NCI-H2171 treated with DMSO at 0.1 percent for 48 hours (cell line): ENCODE results near the gene PCF11.
"Not testable (repeated sequence)": the region's sequence is repeated elsewhere in the genome, so short reads cannot be mapped to it uniquely, and the experiment has no call there.

Source experiments
- DNase-seq: peaks from one replicate; lab custom pipeline; 2025; lab: John Stamatoyannopoulos, UW

PCF11 gene

GRCh38 chr11:83156996-83157593 is at the start of gene PCF11:
TSS of gene PCF11 (plus strand) at chr11:83157131. CDS start at chr11:83157440, 309 bp downstream.
- DNase-seq = peak; percentile 20

GRCh38 chr11:83112886-83113285 is 44.0 kb upstream of the PCF11 start:
- DNase-seq = no peak

GRCh38 chr11:83115026-83115425 is 41.9 kb upstream of the PCF11 start:
- DNase-seq = no peak

- DNase-seq = no peak
These were observed 41.4 kb upstream of the PCF11 start for GRCh38 chr11:83115551-83115950.

- DNase-seq = no peak
These were observed 40.8 kb upstream of the PCF11 start for GRCh38 chr11:83116015-83116641.

- DNase-seq = no peak
These were observed 38.1 kb upstream of the PCF11 start for GRCh38 chr11:83118814-83119213.

GRCh38 chr11:83119216-83119615 is 37.7 kb upstream of the PCF11 start:
- DNase-seq = no peak

GRCh38 chr11:83120327-83120726 is 36.6 kb upstream of the PCF11 start:
- no peak for DNase-seq

GRCh38 chr11:83122050-83122449 is 34.9 kb upstream of the PCF11 start:
- DNase-seq = no peak

GRCh38 chr11:83122766-83123165 is 34.2 kb upstream of the PCF11 start:
- no peak for DNase-seq

- no peak for DNase-seq
These were observed 32.1 kb upstream of the PCF11 start for GRCh38 chr11:83124636-83125424.

- DNase-seq = no peak
These were observed 31.4 kb upstream of the PCF11 start for GRCh38 chr11:83125577-83125976.

GRCh38 chr11:83127310-83127637 is 29.7 kb upstream of the PCF11 start:
- no peak for DNase-seq

- DNase-seq = no peak
These were observed 24.7 kb upstream of the PCF11 start for GRCh38 chr11:83132191-83132590.

GRCh38 chr11:83133266-83133665 is 23.7 kb upstream of the PCF11 start:
- not testable (repeated sequence) for DNase-seq

GRCh38 chr11:83139310-83139709 is 17.6 kb upstream of the PCF11 start:
- no peak for DNase-seq

GRCh38 chr11:83140691-83141455 is 16.1 kb upstream of the PCF11 start:
- no peak for DNase-seq

- no peak for DNase-seq
These were observed 9.0 kb upstream of the PCF11 start for GRCh38 chr11:83147895-83148294.

- DNase-seq = no peak
These were observed 6.5 kb upstream of the PCF11 start for GRCh38 chr11:83150450-83150849.

GRCh38 chr11:83151274-83151977 is 5.5 kb upstream of the PCF11 start:
- DNase-seq = no peak

- DNase-seq = no peak
These were observed 4.7 kb upstream of the PCF11 start for GRCh38 chr11:83152264-83152663.

GRCh38 chr11:83153764-83154163 is 3.2 kb upstream of the PCF11 start:
- DNase-seq = no peak
